Measurements from ENCODE around the gene TMPRSS7. TPM values are rescaled to one million over a fixed set of nuclear protein-coding genes. Genes with fewer than 3 reads are reported as not detected.

The TMPRSS7 gene
- total and polyA plus RNA-seq, 2 experiments from 2014 or later, result not detected

GRCh38 chr3:112012205-112012992, 22.1 kb upstream of the TMPRSS7 start:
- Mint-ChIP-seq H3K4me3 (no peak overlapping the region), H3K27me3 (ENCODE audit: insufficient read depth, low read depth, poor library complexity) (peaks cover 8% of the 10 kb centered on the region), H3K9me3 (no peaks in the 10 kb centered on the region), H3K36me3 (ENCODE audit: low read depth) (no peaks in the 10 kb centered on the region), H3K27ac (no peak overlapping the region), H3K4me1 (peaks cover 10% of the 10 kb centered on the region)
- ATAC-seq, result no peak
- H3K27ac ChIP-seq (ENCODE audit: low read depth), result no peak overlapping the region
- H3F3A ChIP-seq (replicated peaks; ENCODE audit: low read depth), result no peaks in the 10 kb centered on the region
- no peaks in the 10 kb centered on the region for H3K9me2 ChIP-seq (ENCODE audit: insufficient read depth)
- H4K20me1 ChIP-seq (replicated peaks; ENCODE audit: insufficient read depth), result no peaks in the 10 kb centered on the region; the same call in 1 of the 2 replicates
- H3K4me2 ChIP-seq, result no peak overlapping the region
- H3K79me2 ChIP-seq (replicated peaks; ENCODE audit: insufficient read depth), result no peaks in the 10 kb centered on the region
- no peak overlapping the region for H3K4me3 ChIP-seq
- no peaks in the 10 kb centered on the region for H3K36me3 ChIP-seq (ENCODE audit: insufficient read depth)
- DNase-seq (ENCODE audit: low spot score), result no peak
- no peaks in the 10 kb centered on the region for H3K27me3 ChIP-seq (ENCODE audit: insufficient read depth)
- H3K4me1 ChIP-seq (ENCODE audit: insufficient read depth), result no peaks in the 10 kb centered on the region; the same call in 1 of the 2 replicates
- TF ChIP-seq ZNF114 (CRISPR knock-in tag; IDR thresholded peaks at IDR 0.05), result no peak
- no peak for TF ChIP-seq POLR2AphosphoS5 (IDR thresholded peaks at IDR 0.05; ENCODE audit: low read depth)
- TF ChIP-seq ZNF462 (CRISPR knock-in tag; IDR thresholded peaks at IDR 0.05), result no peak
- no peak for TF ChIP-seq ETS1 (IDR thresholded peaks at IDR 0.05)
- no peak for TF ChIP-seq STAT1 (IDR thresholded peaks at IDR 0.05; ENCODE audit: unreplicated experiment)
- TF ChIP-seq NANOG (IDR thresholded peaks at IDR 0.05; ENCODE audit: borderline replicate concordance), result no peak
- TF ChIP-seq ZNF331 (CRISPR knock-in tag; IDR thresholded peaks at IDR 0.05; ENCODE audit: low read depth), result no peak
- TF ChIP-seq CREB1 (CRISPR knock-in tag; IDR thresholded peaks at IDR 0.05; ENCODE audit: low read depth), result no peak
- TF ChIP-seq EZH2phosphoT487 (IDR thresholded peaks at IDR 0.05; ENCODE audit: unreplicated experiment), result no peak
- no peak for TF ChIP-seq CTCF (conservative IDR thresholded peaks at IDR 0.05; ENCODE audit: low read depth in 2 of 2)
- TF ChIP-seq EZH2 (IDR thresholded peaks at IDR 0.05; ENCODE audit: low read depth, unreplicated experiment), result no peak
- TF ChIP-seq REST (IDR thresholded peaks at IDR 0.05; ENCODE audit: unreplicated experiment), result no peak
- no peak for TF ChIP-seq JUNB (IDR thresholded peaks at IDR 0.05; ENCODE audit: unreplicated experiment)
- no peak overlapping the region for H2AFZ ChIP-seq

Data from GM23338 (cell line).